SK-N-SH treated with all-trans-retinoic acid at 6 μM for 48 hours (cell line): ENCODE data around the gene INTS3.

Source experiments
- ATAC-seq: fragments of 200-7000 bp; cut with Tn5 transposase; 3 replicates; pipeline ENCODE4 v1.9.1; 2020; ENCODE audit warnings: mild to moderate bottlenecking, moderate library complexity
- ARNTL ChIP-seq: fragments of 450-650 bp; formaldehyde crosslinking; IDR thresholded peaks from 2 replicates; pipeline ENCODE4 v1.5.0; 2020; ENCODE audit warnings: low read depth, mild to moderate bottlenecking, moderate library complexity, borderline replicate concordance
- BACH2 ChIP-seq: fragments of 250-450 bp; sonication (Bioruptor Pico); IDR thresholded peaks from 2 replicates; pipeline ENCODE4 v1.9.0; 2021; ENCODE audit warnings: mild to moderate bottlenecking, borderline replicate concordance
- CSDC2 ChIP-seq: fragments of 250-450 bp; sonication (Bioruptor Pico); IDR thresholded peaks from 2 replicates; pipeline ENCODE4 v1.5.0; 2020; ENCODE audit warnings: mild to moderate bottlenecking, moderate library complexity
- ESRRG ChIP-seq: fragments of 250-450 bp; sonication (Bioruptor Pico); IDR thresholded peaks from 2 replicates; pipeline ENCODE4 v1.6.1; 2021; ENCODE audit warnings: mild to moderate bottlenecking
- GLIS3 ChIP-seq: fragments of 250-450 bp; sonication (Bioruptor Pico); IDR thresholded peaks from 2 replicates; pipeline ENCODE4 v1.5.0; 2020; ENCODE audit warnings: mild to moderate bottlenecking, moderate library complexity
- ISL1 ChIP-seq: fragments of 250-450 bp; sonication (Bioruptor Pico); IDR thresholded peaks from 2 replicates; pipeline ENCODE4 v2.1.2; 2022; ENCODE audit warnings: mild to moderate bottlenecking, moderate library complexity
- OSR1 ChIP-seq: fragments of 250-450 bp; sonication (Bioruptor Pico); IDR thresholded peaks from 2 replicates; pipeline ENCODE4 v1.8.0; 2022; ENCODE audit warnings: moderate library complexity, mild to moderate bottlenecking, inconsistent platforms
- PPARA ChIP-seq: fragments of 250-450 bp; sonication (Bioruptor Pico); IDR thresholded peaks from 2 replicates; pipeline ENCODE4 v1.5.0; 2020; ENCODE audit warnings: mild to moderate bottlenecking, borderline replicate concordance
- RARB ChIP-seq: fragments of 250-450 bp; sonication (Bioruptor Pico); IDR thresholded peaks from 2 replicates; pipeline ENCODE4 v1.8.0; 2021; ENCODE audit warnings: mild to moderate bottlenecking, moderate library complexity
- SNAI2 ChIP-seq: fragments of 250-450 bp; sonication (Bioruptor Pico); IDR thresholded peaks from 2 replicates; pipeline ENCODE4 v1.5.0; 2020; ENCODE audit warnings: mild to moderate bottlenecking, moderate library complexity
- TCF4 ChIP-seq: fragments of 250-450 bp; sonication (Bioruptor Pico); IDR thresholded peaks from 2 replicates; pipeline ENCODE4 v1.8.0; 2021; ENCODE audit warnings: mild to moderate bottlenecking, moderate library complexity, borderline replicate concordance
- TOX ChIP-seq: fragments of 250-450 bp; sonication (Bioruptor Pico); IDR thresholded peaks from 2 replicates; pipeline ENCODE4 v1.8.0; 2021; ENCODE audit warnings: mild to moderate bottlenecking, moderate library complexity, borderline replicate concordance
- ZC3H10 ChIP-seq: fragments of 250-450 bp; sonication (Bioruptor Pico); IDR thresholded peaks from 2 replicates; pipeline ENCODE4 v1.5.1; 2021; ENCODE audit warnings: mild to moderate bottlenecking, moderate library complexity
- ZFP3 ChIP-seq: fragments of 250-450 bp; sonication (Bioruptor Pico); IDR thresholded peaks from 2 replicates; pipeline ENCODE4 v1.5.0; 2020; ENCODE audit warnings: mild to moderate bottlenecking, moderate library complexity
- ZFP30 ChIP-seq: fragments of 450-650 bp; formaldehyde crosslinking; IDR thresholded peaks from 2 replicates; pipeline ENCODE4 v1.5.0; 2022; ENCODE audit warnings: mild to moderate bottlenecking, moderate library complexity
- ZNF565 ChIP-seq: fragments of 450-650 bp; formaldehyde crosslinking; conservative IDR thresholded peaks from 2 replicates; pipeline ENCODE4 v1.5.0; 2020; ENCODE audit warnings: low read depth, mild to moderate bottlenecking, moderate library complexity
- ZNF70 ChIP-seq: fragments of 450-650 bp; formaldehyde crosslinking; IDR thresholded peaks from 2 replicates; pipeline ENCODE4 v1.5.0; 2020; ENCODE audit warnings: mild to moderate bottlenecking, moderate library complexity
- ZNF8 ChIP-seq: fragments of 450-650 bp; formaldehyde crosslinking; IDR thresholded peaks from 2 replicates; pipeline ENCODE4 v1.5.0; 2020; ENCODE audit warnings: mild to moderate bottlenecking, moderate library complexity
- TF ChIP-seq, protein P1 (sequence below): fragments of 250-450 bp; sonication (Bioruptor Pico); IDR thresholded peaks from 2 replicates; pipeline ENCODE4 v1.5.0; 2020; ENCODE audit warnings: mild to moderate bottlenecking, moderate library complexity
- TF ChIP-seq, protein P2 (sequence below): fragments of 250-450 bp; sonication (Bioruptor Pico); IDR thresholded peaks from 2 replicates; pipeline ENCODE4 v1.8.0; 2020; ENCODE audit warnings: mild to moderate bottlenecking, moderate library complexity, borderline replicate concordance
- TF ChIP-seq, protein P3 (sequence below): fragments of 250-450 bp; sonication (Bioruptor Pico); IDR thresholded peaks from 2 replicates; pipeline ENCODE4 v1.5.1; 2020; ENCODE audit warnings: low read depth, mild to moderate bottlenecking, moderate library complexity

INTS3 gene

DNA sequence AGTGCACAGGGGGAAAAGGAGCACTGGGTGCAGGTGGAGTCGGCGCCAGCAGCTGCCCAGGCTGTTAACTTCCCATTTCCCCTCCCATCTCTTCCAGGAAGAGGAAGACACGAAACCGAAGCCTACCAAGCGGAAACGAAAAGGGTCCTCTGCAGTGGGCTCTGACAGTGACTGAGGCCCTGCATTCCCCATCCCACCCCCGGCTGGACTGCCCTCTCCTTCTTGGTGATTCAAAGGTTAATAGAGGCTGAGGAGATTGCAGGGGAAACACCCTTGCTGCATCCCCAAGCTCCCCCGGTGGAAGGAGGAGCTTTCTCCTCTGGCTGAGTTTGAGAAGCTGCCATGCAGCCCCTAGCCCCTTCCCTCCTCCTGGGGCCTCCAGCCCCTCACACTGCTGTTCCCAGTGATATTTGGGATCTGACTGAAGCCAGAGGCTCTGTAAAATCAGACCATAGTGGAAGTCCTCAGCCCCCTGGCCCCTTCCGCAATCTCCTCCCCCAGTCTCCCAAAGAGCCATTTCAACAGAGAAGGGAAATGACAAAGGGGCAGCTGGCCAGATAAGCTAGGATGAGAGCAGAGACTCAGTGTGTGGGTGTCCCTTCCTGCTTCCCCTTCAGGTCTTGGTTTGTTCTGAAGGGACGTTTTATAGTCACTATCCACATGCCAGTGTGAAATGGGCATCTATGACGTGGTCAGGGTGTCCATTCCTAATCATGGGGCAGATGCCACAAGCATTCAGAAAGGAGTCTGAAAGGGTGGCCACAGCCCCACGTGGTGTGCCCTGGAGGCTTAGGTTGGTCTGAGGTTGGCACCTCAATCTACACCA is 45.5 kb downstream of the INTS3 start:
- ATAC-seq, result no peak
- TF ChIP-seq ZNF70 (CRISPR knock-in tag), result no peak
- no peak for TF ChIP-seq CSDC2
- TF ChIP-seq ZFP3, result no peak
- no peak for TF ChIP-seq ESRRG (CRISPR knock-in tag)
- no peak for TF ChIP-seq OSR1 (CRISPR knock-in tag)
- TF ChIP-seq, protein P1, sequence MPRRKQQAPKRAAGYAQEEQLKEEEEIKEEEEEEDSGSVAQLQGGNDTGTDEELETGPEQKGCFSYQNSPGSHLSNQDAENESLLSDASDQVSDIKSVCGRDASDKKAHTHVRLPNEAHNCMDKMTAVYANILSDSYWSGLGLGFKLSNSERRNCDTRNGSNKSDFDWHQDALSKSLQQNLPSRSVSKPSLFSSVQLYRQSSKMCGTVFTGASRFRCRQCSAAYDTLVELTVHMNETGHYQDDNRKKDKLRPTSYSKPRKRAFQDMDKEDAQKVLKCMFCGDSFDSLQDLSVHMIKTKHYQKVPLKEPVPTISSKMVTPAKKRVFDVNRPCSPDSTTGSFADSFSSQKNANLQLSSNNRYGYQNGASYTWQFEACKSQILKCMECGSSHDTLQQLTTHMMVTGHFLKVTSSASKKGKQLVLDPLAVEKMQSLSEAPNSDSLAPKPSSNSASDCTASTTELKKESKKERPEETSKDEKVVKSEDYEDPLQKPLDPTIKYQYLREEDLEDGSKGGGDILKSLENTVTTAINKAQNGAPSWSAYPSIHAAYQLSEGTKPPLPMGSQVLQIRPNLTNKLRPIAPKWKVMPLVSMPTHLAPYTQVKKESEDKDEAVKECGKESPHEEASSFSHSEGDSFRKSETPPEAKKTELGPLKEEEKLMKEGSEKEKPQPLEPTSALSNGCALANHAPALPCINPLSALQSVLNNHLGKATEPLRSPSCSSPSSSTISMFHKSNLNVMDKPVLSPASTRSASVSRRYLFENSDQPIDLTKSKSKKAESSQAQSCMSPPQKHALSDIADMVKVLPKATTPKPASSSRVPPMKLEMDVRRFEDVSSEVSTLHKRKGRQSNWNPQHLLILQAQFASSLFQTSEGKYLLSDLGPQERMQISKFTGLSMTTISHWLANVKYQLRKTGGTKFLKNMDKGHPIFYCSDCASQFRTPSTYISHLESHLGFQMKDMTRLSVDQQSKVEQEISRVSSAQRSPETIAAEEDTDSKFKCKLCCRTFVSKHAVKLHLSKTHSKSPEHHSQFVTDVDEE (CRISPR knock-in tag), result no peak
- TF ChIP-seq TCF4 (CRISPR knock-in tag), result no peak
- no peak for TF ChIP-seq TOX (CRISPR knock-in tag)
- TF ChIP-seq ARNTL (CRISPR knock-in tag), result no peak
- no peak for TF ChIP-seq SNAI2
- TF ChIP-seq ZFP30, result no peak
- no peak for TF ChIP-seq BACH2
- no peak for TF ChIP-seq ZC3H10 (CRISPR knock-in tag)
- no peak for TF ChIP-seq ZNF565 (CRISPR knock-in tag)
- TF ChIP-seq RARB (CRISPR knock-in tag), result no peak
- TF ChIP-seq ZNF8 (CRISPR knock-in tag), result no peak
- TF ChIP-seq PPARA (CRISPR knock-in tag), result no peak
- TF ChIP-seq, protein P2, sequence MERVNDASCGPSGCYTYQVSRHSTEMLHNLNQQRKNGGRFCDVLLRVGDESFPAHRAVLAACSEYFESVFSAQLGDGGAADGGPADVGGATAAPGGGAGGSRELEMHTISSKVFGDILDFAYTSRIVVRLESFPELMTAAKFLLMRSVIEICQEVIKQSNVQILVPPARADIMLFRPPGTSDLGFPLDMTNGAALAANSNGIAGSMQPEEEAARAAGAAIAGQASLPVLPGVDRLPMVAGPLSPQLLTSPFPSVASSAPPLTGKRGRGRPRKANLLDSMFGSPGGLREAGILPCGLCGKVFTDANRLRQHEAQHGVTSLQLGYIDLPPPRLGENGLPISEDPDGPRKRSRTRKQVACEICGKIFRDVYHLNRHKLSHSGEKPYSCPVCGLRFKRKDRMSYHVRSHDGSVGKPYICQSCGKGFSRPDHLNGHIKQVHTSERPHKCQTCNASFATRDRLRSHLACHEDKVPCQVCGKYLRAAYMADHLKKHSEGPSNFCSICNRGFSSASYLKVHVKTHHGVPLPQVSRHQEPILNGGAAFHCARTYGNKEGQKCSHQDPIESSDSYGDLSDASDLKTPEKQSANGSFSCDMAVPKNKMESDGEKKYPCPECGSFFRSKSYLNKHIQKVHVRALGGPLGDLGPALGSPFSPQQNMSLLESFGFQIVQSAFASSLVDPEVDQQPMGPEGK (CRISPR knock-in tag), result no peak
- no peak for TF ChIP-seq GLIS3 (CRISPR knock-in tag)

DNA sequence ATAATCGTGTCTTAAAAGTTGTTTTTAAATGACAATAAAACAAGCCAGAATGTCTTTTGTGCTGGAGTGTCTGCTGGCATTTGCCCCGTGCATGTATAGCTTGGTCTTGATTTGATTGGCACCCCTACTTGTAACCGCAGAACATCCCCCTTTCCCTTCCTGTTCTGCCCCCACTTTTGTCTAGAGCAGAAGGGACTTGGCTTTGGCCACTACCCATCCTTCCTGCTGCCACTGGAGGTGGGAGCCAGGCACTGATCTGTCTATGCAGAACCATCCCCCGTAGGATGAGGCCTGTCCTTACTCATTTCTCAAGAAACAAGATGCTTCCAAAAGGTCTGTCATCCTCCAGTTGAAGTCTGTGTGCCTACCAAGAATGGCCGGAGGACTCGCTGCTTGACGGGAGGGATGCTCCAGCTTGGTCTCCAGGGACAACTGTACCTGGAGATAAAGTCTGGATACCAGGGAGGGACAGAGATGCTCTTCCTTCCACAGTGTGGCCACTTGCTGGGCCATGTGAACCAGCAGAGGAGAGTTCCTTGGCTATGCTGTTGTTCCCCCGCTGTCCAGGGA is 46.3 kb downstream of the INTS3 start:
- no peak for ATAC-seq
- TF ChIP-seq OSR1 (CRISPR knock-in tag) (no peak), ESRRG (CRISPR knock-in tag) (no peak), ZNF565 (CRISPR knock-in tag) (no peak), CSDC2 (no peak), BACH2 (no peak), TOX (CRISPR knock-in tag) (no peak), ISL1 (CRISPR knock-in tag) (no peak), ARNTL (CRISPR knock-in tag) (no peak), ZC3H10 (CRISPR knock-in tag) (no peak), ZFP30 (no peak)
- TF ChIP-seq, protein P3, sequence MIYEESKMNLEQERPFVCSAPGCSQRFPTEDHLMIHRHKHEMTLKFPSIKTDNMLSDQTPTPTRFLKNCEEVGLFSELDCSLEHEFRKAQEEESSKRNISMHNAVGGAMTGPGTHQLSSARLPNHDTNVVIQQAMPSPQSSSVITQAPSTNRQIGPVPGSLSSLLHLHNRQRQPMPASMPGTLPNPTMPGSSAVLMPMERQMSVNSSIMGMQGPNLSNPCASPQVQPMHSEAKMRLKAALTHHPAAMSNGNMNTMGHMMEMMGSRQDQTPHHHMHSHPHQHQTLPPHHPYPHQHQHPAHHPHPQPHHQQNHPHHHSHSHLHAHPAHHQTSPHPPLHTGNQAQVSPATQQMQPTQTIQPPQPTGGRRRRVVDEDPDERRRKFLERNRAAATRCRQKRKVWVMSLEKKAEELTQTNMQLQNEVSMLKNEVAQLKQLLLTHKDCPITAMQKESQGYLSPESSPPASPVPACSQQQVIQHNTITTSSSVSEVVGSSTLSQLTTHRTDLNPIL, result no peak
- TF ChIP-seq, protein P1 (CRISPR knock-in tag), result no peak
- TF ChIP-seq, protein P2 (CRISPR knock-in tag), result no peak
